ENCODE results near the gene PLEKHG7. TPM values are rescaled to one million over a fixed set of nuclear protein-coding genes. Genes with fewer than 3 reads are reported as not detected.

PLEKHG7 gene
- total and polyA plus RNA-seq, 9 of the 15 experiments (the other 6 are each of a cell fraction or from before 2014, with no cell fraction given) = 0.03 TPM; not detected in 8

- WGBS (ENCODE audit: insufficient coverage, low coverage, missing lambda C conversion rate) = 0% methylated on average over 1 of the region's 1 CpG
- POLR2A ChIA-PET = interaction anchor here (0.6 kb wide), 1 partner anchor 866 kb away, joined by 5 read pairs; no protein-coding TSS in a partner anchor
Measured at GRCh38 chr12:92654929-92655328, 47.9 kb upstream of the PLEKHG7 start.

More at GRCh38 chr12:92654929-92655328, 47.9 kb upstream of the PLEKHG7 start:
- CTCF ChIA-PET (ENCODE audit: low intra/inter-chr PET ratio) = interaction anchor here (0.6 kb wide), 1 partner anchor 441 kb away, joined by 3 read pairs; no protein-coding TSS in a partner anchor
- DNase-seq (ENCODE audit: extremely low read depth in 1 of 4, low spot score in 3 of 4) (no peak), ATAC-seq (no peak), FAIRE-seq (no peak)
- Histone ChIP-seq H3K36me3 (ENCODE audit: control insufficient read depth, insufficient read depth, low read length) (no peaks in the 10 kb centered on the region), H3K27ac (ENCODE audit: extremely low read depth, low read depth, low read length) (no peak overlapping the region), H3K4me2 (ENCODE audit: insufficient read depth, low read length) (no peak overlapping the region), H2AFZ (ENCODE audit: low read depth, low read length) (no peak overlapping the region), H3K9ac (ENCODE audit: insufficient read depth in 1 of 2, low read depth in 2 of 2, low read length in 2 of 2) (no peak overlapping the region), H3K4me3 (no peak overlapping the region), H3K4me1 (replicated peaks in 1 of 2; ENCODE audit: control insufficient read depth in 2 of 2, insufficient read depth in 2 of 2, low read length in 2 of 2) (no peaks in the 10 kb centered on the region), H3K27me3 (ENCODE audit: control insufficient read depth in 2 of 2, insufficient read depth in 2 of 2, low read length in 2 of 2) (peaks cover 9% of the 10 kb centered on the region in 2 experiments; a peak in 4 of 5 replicates), H3K9me1 (ENCODE audit: control insufficient read depth, insufficient read depth, low read length) (no peaks in the 10 kb centered on the region), H3K79me2 (ENCODE audit: control insufficient read depth, insufficient read depth, low read length) (no peaks in the 10 kb centered on the region), H3K9me3 (replicated peaks; ENCODE audit: control insufficient read depth, insufficient read depth, low read depth, low read length) (no peaks in the 10 kb centered on the region), H4K20me1 (replicated peaks; ENCODE audit: control insufficient read depth, insufficient read depth, low read length) (no peaks in the 10 kb centered on the region)
- TF ChIP-seq BRF2 (IDR thresholded peaks at IDR 0.05; ENCODE audit: borderline replicate concordance, insufficient read depth, insufficient read length) (no peak), SFPQ (IDR thresholded peaks at IDR 0.05; ENCODE audit: low read depth, low read length) (no peak), RFX7 (CRISPR knock-in tag; IDR thresholded peaks at IDR 0.05) (no peak), JUND (IDR thresholded peaks at IDR 0.05; ENCODE audit: borderline replicate concordance, low read depth, low read length) (no peak), JUND (tag; IDR thresholded peaks at IDR 0.05; ENCODE audit: borderline replicate concordance, low read depth, low read length) (no peak), RBFOX2 (IDR thresholded peaks at IDR 0.05; ENCODE audit: low read depth, low read length) (no peak), SPI1 (IDR thresholded peaks at IDR 0.05; ENCODE audit: borderline replicate concordance, low read depth, low read length) (no peak), MYC (IDR thresholded peaks at IDR 0.05; ENCODE audit: low read depth, low read length) (no peak), MYC (CRISPR knock-in tag; IDR thresholded peaks at IDR 0.05; ENCODE audit: borderline replicate concordance, low read depth) (no peak), SNIP1 (IDR thresholded peaks at IDR 0.05; ENCODE audit: low read depth) (no peak), TCFL5 (CRISPR knock-in tag; conservative IDR thresholded peaks at IDR 0.05) (no peak)
- TF ChIP-seq, protein P1, sequence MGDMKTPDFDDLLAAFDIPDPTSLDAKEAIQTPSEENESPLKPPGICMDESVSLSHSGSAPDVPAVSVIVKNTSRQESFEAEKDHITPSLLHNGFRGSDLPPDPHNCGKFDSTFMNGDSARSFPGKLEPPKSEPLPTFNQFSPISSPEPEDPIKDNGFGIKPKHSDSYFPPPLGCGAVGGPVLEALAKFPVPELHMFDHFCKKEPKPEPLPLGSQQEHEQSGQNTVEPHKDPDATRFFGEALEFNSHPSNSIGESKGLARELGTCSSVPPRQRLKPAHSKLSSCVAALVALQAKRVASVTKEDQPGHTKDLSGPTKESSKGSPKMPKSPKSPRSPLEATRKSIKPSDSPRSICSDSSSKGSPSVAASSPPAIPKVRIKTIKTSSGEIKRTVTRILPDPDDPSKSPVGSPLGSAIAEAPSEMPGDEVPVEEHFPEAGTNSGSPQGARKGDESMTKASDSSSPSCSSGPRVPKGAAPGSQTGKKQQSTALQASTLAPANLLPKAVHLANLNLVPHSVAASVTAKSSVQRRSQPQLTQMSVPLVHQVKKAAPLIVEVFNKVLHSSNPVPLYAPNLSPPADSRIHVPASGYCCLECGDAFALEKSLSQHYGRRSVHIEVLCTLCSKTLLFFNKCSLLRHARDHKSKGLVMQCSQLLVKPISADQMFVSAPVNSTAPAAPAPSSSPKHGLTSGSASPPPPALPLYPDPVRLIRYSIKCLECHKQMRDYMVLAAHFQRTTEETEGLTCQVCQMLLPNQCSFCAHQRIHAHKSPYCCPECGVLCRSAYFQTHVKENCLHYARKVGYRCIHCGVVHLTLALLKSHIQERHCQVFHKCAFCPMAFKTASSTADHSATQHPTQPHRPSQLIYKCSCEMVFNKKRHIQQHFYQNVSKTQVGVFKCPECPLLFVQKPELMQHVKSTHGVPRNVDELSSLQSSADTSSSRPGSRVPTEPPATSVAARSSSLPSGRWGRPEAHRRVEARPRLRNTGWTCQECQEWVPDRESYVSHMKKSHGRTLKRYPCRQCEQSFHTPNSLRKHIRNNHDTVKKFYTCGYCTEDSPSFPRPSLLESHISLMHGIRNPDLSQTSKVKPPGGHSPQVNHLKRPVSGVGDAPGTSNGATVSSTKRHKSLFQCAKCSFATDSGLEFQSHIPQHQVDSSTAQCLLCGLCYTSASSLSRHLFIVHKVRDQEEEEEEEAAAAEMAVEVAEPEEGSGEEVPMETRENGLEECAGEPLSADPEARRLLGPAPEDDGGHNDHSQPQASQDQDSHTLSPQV (IDR thresholded peaks at IDR 0.05) = no peak
- intact Hi-C loops (cut with micrococcal nuclease) = loop anchor here (5.0 kb wide), 1 partner anchor 1273 kb away; no protein-coding TSS in a partner anchor
- no TSS peak for BruUV-seq (replicated peaks)
- in situ Hi-C loops (cut with MboI) = no loop called here
